HT1080 (cell line): ENCODE results near the gene DCLK1. TPM values are rescaled to one million over a fixed set of nuclear protein-coding genes. Genes with fewer than 3 reads are reported as not detected.

Experiments
- DNase-seq: peaks from one replicate; pipeline ENCODE4 v3.0.0-alpha.2; 2015; ENCODE audit warnings: low read depth
- total RNA-seq: library from RNA; depleted of rRNA; stranded (reverse); fragments of >200 nt; shearing (Covaris generic); gene quantifications from 2 replicates; pipeline ENCODE4 v1.2.3, GENCODE V29; 2014

Gene DCLK1
- total RNA-seq, 1 experiment from 2014 or later = 5.2 TPM

DNA sequence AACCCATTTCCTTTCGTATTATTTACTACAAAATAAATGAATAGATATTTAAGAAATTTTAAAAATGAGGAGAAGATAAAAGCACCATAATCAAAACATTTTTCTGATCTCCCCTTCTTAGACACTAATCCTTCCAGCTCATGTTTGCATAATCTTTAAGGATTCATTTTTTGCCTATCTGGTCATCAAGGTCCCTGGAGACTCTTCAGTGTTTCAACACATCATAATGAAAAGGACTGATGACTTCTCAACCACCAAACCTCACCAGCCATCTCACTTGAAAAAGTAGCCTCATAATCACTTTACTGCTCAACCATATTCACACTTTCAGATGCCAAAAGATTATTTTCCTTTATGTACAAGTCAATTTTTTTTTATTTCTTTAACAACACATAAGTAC is 80.1 kb downstream of the DCLK1 start:
- DNase-seq = no peak

DNA sequence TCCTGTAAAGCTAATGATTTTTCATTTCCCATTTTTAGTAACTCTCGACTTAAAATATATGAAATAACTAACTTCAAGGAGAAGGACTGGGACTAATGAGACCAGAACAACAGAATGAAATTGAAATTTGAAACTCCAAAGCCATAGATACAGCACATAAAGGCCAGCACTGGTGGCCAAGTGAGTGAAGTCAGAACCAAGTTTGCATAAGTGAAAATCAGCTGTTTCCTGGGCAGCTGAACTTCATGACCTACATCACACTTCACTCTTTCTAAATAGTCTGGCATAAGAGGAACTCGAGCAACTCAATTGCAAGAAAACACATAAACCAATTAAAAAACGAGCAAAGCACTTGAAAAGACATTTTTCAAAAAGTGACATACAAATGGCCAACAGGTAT is 84.5 kb downstream of the DCLK1 start:
- DNase-seq = no peak

DNA sequence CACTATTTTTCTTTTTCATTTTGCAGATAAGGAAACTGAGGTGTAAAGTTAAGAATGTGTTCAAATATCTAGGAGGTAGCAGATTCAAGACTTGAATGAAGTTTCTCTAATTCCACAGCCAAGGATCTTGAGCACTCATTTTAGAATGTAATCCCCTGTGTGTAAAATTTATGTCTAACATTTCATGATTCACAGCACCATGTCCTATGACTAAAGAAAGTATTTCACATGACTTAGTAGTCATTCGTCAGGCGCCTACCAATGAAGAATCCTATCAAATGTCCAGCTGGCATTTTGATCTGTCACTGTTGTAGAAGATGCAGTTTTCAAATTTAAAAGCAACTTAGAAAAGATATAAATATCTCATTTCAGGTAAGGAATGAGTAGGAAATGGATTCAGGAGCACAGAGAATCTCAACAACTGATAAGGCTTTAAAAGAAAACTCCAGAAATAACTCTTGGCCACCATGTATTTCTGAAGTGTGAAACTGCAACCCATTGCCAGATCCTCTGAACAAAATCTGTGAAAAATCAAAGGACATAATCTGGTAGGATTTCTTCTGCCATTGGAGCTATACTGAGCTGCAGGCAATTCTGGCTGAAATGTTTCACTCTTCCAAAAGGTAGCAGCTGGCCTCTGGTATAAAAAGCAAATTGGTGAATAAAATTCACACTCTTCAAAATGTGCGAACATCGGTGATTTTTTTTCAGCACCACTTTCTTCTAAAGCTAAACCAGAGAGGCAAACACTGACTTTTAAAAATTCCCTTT is 92.2 kb downstream of the DCLK1 start:
- peak; percentile 6 for DNase-seq

DNA sequence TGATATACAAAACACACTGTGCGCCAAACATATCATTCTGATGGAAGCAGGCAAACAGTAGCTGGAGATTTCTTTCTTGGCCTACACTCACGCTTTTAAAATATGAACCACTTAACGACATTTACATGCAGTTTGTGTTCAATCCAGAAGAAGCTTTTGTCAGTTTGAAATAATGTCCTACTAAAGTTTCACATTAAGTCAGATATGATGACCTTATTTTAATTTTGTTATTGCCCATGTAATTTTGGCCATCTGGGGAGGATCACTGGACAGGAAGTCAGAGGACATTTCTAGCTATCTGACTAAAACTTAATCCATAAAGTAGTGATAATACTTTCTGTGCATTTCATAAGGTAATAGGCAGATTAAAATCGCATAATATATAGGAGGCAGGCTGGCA is 98.1 kb downstream of the DCLK1 start:
- no peak for DNase-seq

DNA sequence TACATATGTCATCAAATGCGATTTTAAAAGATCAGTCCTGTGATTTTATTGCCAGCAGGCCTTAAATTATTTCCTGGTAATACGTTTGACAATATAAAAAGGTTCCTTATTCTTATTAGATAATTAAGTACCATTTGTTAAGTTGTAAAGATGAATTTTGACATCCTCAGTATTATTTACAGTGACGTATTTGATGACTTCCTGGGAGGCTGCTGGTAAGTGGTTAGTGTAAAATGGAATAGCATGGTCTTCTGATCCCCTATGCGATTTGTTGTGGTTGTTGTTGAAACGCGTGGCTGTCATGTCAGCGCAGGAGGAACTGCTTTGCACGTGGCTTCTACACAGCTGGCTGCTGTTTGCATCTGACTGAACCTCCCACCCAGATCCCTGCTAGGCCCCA is 99.7 kb downstream of the DCLK1 start:
- DNase-seq = no peak

- peak; percentile 57 for DNase-seq
Observed at GRCh38 chr13:36030670-36031331, 100.4 kb downstream of the DCLK1 start.

- peak; percentile 63 for DNase-seq
Observed at GRCh38 chr13:36029166-36029565, 102.0 kb downstream of the DCLK1 start.

DNA sequence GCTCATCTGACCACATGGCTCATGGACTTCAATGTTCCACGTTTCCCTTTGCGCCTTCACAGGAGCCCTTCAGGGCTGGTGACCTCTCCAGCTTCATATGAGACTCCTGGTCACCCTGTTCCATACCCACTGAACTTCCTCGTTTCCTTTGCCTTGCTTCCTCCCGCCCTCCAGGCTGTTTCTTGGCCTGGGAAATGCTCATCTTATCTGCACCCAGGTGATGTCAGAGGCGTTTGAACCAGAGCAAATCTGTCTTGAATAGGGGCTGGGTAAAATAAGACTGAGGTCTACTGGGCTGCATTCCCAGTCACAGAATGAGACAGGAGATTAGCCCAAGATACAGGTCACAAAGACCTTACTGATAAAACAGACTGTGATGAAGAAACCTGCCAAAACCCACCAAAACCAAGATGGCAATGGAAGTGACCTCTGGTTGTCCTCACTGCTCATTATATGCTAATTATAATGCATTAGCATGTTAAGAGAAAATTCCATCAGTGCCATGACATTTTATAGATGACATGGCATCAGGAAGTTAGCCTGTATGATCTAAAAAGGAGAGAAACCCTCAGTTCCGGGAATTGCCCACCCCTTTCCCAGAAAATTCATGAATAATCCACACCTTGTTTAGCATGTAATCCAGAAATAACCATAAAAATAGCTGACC is 102.7 kb downstream of the DCLK1 start:
- DNase-seq = no peak

DNA sequence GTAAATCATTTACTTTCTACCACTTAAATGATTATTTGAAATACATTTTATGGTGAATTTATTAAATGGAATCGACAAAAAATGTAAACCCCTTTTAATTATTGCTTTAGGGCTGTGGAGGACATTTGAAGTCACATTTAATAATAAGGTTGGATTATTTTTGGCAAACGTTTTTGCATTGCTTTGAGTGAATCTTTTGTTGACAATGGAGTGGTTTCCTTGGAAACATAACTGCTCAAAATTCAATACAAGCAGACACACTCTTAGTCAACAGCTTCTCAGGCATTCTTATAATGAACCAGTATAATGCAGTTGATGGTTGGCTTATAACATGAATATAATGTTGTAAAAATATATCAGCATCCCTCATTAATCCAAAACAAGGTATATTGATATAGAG is 104.7 kb downstream of the DCLK1 start:
- DNase-seq = no peak

- no peak for DNase-seq
Observed at GRCh38 chr13:36014763-36015162, 116.4 kb downstream of the DCLK1 start.

- DNase-seq = no peak
Observed at GRCh38 chr13:36006894-36007675, 124.1 kb downstream of the DCLK1 start.

GRCh38 chr13:36006347-36006746 is 124.8 kb downstream of the DCLK1 start:
- no peak for DNase-seq

- no peak for DNase-seq
Observed at GRCh38 chr13:36001561-36001960, 129.6 kb downstream of the DCLK1 start.

DNA sequence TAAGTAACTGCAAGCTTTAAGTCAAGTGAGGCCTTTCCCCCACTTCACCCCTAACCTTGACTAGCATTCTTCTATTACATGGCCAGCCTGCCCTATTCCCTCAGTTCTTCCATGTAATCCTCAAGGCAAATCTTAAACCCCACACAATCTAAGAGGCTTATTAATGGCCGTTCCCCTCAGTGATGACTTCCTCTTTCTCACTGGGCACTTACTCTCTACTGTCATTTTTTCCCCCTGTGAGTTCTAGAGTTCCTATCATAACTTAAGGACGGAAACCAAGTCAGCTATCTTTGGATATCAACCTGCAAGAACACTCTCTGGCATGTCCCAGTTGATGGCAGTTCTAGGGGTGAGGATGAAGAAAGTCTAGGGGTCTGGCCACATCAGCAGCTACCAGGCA is 131.2 kb downstream of the DCLK1 start:
- no peak for DNase-seq

- no peak for DNase-seq
Observed at GRCh38 chr13:35996360-35996759, 134.8 kb downstream of the DCLK1 start.

GRCh38 chr13:35995136-35995535 is 136.0 kb downstream of the DCLK1 start:
- DNase-seq = no peak

DNA sequence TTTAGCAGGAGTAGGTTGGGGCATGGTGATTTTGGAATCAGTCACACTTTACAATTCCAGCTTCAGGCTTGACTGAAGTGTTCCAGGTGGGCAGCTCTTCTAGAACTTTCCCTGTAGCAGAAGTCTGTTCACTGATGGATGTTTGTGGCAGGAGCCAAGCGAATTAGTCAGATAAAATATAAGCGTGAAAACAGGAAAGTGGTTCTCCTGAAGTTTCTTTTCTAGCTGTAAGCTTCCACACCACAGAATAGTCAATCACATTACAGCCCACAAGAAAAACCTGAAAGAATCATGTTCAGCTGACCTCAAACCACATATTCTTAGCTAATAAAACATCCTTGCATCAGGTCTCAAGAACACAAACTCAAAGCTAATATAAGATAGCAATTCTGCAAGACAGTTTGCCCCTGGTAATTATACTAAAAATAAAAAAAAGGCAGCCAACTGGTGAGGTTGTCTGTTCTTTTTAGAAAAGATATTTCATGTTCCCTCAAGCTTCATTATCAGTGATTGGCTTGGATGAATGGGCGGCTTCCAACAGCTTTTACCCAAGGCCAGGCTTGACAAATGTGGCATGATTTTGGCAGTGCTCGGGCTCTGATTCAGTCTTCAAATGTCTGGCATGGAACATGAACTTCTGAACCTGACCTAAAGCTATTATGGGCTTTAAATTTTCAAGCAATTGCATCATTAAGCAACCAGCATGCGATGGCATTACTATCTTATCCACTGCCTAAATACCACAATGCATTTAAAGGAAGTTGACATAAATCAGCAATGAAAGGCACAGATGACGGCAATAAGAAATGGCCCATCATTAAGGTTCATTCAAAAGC is 136.8 kb downstream of the DCLK1 start:
- peak; percentile 16 for DNase-seq

- DNase-seq = no peak
Observed at GRCh38 chr13:35993686-35994085, 137.5 kb downstream of the DCLK1 start.

DNA sequence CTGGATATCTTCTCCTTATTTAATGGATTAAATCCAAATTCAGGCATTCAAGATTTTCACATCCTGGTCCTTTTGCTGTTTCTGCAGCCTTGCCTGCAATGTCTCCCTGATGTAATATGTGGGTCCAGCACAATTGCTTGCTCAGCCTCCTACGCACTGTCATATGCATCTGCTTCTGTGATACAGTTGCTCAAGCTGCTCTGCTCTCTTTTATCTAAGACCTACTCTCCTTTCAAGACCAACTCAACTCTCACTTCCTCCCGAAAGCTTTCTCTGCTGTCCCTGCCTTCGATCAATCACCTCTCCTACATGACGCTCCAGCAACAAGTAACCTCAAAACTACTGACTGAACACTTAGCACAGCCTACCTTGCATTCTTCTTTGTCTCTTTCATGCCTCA is 138.2 kb downstream of the DCLK1 start:
- DNase-seq = no peak

DNA sequence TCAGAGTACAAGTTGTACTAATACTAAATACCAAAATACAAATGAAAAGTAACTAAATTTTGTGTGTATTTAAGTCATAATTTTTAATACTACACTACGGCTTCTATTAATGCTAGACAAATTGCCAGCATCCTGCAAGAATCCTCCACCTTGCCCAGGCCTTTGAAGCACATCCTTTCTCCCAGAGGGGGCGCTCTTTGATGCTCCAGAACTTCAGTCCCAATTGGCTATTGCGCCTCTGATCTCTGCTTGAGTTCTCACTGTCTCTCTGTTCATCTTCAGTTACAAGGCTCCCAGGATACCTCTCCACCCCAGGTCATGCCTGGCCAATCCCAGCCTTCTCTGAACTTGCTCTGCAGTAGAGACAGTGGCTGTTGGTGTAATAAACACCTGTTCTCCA is 141.0 kb downstream of the DCLK1 start:
- no peak for DNase-seq

DNA sequence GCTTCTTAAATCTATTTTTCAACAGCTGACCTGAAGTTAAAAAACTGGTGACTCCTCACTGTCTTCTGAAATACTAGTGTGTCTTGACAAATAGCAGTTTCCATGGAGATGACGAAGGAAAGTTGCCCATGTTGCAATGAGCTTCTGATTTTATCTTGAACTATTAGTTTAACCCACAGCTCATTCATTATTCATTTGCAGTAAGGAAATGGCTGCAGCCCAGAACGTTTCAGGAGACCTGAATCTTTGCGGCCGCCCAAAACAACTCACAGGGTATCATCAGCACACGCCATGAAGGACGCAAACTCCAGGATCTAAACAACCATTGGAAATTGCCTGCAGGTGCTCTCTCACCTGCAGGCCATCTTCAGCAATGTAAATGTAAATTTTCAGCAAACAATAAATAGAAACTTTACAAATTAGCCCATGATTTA is 142.5 kb downstream of the DCLK1 start:
- no peak for DNase-seq
